ENCODE measurements around the gene LARGE1.
"Not testable (repeated sequence)": the region's sequence is repeated elsewhere in the genome, so short reads cannot be mapped to it uniquely, and the experiment has no call there.

The LARGE1 gene

DNA sequence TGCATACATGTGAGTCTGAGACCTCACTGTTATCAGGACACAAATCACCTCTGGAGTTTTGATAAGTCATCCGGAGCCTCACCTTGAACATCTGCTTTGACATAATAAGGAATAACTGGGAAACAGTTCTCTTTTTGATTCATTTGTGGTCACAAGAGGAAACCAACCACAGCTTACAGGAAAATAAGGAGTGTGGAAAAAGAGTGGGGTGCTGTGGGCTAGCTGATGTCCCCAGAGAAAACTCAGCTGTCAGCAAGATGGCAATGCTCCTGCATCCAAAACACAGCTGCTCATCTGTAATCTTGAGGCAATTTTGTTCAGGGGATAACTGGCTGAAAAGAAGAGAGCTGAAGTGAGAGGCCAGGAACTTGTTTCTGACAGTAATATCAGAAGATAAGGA, 445.7 kb downstream of the LARGE1 start:
- DNase-seq (ENCODE audit: low spot score): no peak

- DNase-seq (ENCODE audit: low spot score): no peak
Observed at GRCh38 chr22:33472462-33473344, 447.6 kb downstream of the LARGE1 start.

- no peak for DNase-seq (ENCODE audit: low spot score)
Observed at GRCh38 chr22:33470456-33470855, 449.8 kb downstream of the LARGE1 start.

GRCh38 chr22:33467620-33468095, 452.6 kb downstream of the LARGE1 start:
- DNase-seq (ENCODE audit: low spot score): no peak

- no peak for DNase-seq (ENCODE audit: low spot score)
Observed at GRCh38 chr22:33467080-33467479, 453.2 kb downstream of the LARGE1 start.

DNA sequence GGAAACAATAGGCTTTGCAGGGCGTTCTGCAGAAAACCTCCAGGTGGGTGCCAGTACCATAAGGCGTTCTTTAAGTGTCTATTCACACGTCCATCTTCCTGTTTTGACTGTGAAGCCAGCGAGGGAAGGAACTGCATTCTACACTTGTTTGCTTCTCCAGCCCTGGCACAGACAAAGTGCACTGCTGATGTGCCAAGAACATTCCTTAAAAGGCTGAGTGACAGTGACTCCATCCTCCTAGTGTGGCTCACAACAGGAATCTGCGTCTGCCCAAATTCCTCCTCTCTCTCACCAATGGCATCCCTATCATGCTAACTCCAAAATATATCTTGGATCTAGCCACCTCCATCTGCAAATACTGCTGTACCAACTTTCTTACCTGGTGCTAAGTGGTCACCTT, 454.7 kb downstream of the LARGE1 start:
- DNase-seq (ENCODE audit: low spot score): no peak

- no peak for DNase-seq (ENCODE audit: low spot score)
Observed at GRCh38 chr22:33464698-33465097, 455.6 kb downstream of the LARGE1 start.

- no peak for DNase-seq (ENCODE audit: low spot score)
Observed at GRCh38 chr22:33461698-33462434, 458.4 kb downstream of the LARGE1 start.

GRCh38 chr22:33461245-33461644, 459.0 kb downstream of the LARGE1 start:
- DNase-seq (ENCODE audit: low spot score): not testable (repeated sequence)

DNA sequence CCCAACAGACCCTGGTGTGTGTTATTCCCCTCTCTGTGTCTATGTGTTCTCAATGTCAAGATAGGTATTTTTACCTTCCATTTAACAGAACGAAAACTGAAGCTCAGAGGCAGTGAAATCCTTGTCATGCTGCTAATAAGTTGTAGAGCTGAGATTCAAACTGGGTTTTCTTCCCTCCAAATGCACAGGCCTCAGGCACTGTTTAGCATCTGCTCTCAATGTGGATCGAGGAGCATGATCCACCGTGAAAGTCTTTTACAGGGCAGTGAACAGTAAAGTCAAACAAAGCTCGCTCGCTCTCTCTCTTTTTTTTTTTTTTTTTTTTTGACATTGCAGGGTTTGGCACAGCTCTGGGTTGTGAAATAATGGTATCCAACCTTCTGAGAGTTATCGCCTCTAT, 461.1 kb downstream of the LARGE1 start:
- no peak for DNase-seq (ENCODE audit: low spot score)

- no peak for DNase-seq (ENCODE audit: low spot score)
Observed at GRCh38 chr22:33456511-33456910, 463.8 kb downstream of the LARGE1 start.

DNA sequence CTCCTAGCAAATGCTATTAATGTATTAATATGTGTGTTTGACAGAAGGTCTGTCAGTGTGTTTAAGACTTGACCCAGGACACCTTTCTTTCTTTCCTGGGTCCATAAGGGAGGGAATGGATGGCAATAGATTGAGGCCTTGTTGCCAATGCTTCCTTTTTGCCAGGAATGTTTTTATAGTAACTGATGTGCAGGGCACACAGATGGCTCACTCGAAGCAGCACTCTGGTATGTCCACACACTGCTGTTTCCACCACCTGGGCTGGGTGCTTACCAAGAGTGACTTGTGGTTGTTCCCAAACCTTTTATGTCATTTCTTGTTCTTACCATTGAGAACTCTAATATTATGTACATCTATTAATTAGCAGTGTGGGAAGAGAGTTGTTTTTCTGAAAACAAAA, 465.2 kb downstream of the LARGE1 start:
- DNase-seq (ENCODE audit: low spot score): no peak

- no peak for DNase-seq (ENCODE audit: low spot score)
Observed at GRCh38 chr22:33451866-33452469, 468.3 kb downstream of the LARGE1 start.

DNA sequence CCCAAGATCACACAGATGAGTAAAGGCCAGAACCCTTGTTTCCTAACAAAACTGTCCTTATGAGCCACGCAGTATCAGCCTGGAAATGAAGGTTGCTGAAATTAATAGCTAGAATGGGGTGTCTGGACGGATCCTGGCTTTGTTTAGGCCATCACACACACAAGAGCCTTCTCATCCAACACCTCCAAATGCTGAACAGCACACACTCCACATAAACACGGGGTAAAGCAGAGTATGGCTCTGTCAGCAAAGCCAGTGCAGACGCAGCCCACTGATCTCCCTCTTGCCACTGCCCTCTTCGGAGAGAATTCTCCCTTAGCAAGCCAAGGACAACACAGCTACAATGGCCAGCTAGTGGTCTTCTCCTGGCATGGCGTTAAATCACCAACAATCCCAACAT, 469.5 kb downstream of the LARGE1 start:
- no peak for DNase-seq (ENCODE audit: low spot score)

GRCh38 chr22:33447733-33448132, 472.5 kb downstream of the LARGE1 start:
- DNase-seq (ENCODE audit: low spot score): no peak

DNA sequence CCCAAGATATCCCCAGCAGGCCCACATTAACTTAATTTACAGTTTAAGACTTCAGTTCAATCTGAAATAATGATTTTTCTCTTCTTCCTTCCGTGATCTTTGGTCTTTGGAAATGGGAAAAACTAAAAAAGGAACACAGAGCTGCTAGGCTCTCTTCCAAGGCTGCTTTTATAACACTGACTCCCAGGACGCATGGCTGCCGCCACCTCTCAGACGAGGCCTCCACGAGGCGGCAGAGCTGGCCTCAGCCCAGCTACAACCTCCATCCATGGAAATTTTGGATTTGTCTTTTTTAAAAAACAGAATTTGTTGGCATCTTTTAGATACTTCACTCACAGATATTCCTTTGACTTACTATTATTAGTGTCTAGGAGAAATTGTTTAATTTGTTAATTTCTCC, 476.6 kb downstream of the LARGE1 start:
- no peak for DNase-seq (ENCODE audit: low spot score)

- no peak for DNase-seq (ENCODE audit: low spot score)
Observed at GRCh38 chr22:33440756-33441155, 479.5 kb downstream of the LARGE1 start.

DNA sequence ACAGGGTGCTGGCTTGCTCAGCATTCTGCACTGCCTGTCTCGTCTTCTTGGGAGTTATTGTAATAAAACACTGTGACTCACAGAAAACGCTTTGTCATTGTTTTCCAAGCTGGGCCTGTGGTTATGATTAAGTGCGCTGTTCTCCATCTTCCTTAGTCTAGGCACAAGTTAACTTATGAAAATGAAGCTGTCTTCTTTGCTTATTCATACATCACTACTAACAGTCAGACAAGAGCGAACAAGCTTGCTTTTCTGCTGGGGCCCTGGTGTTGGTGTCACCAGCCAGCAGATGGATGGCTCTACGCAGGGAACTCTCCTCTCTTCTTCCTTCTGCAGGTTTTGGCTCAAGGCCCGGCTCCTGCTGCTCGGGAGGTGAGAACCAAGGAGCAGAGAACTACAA, 482.0 kb downstream of the LARGE1 start:
- DNase-seq (ENCODE audit: low spot score): no peak

- DNase-seq (ENCODE audit: low spot score): no peak
Observed at GRCh38 chr22:33431300-33431699, 489.0 kb downstream of the LARGE1 start.

DNA sequence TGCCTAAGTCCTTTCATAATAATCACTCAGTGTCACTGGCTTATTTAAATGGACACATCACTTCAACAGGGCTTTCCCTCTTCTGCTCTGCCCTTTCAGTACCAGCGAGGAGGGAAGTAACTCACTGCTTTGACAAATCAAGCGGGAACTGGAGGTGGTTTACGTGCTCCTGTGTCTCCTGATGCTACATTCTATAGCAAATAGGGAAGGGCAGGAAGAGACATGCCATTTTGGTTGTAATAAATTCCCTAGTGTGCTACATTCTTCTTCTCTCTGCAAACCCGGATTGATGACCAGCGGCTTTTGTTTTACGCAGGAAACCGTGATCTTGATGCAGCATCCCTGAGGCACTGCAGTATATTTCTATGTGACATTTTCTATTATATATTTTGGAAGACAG, 491.0 kb downstream of the LARGE1 start:
- no peak for DNase-seq (ENCODE audit: low spot score)

- DNase-seq (ENCODE audit: low spot score): no peak
Observed at GRCh38 chr22:33427461-33427860, 492.8 kb downstream of the LARGE1 start.

GRCh38 chr22:33426451-33426850, 493.8 kb downstream of the LARGE1 start:
- no peak for DNase-seq (ENCODE audit: low spot score)

DNA sequence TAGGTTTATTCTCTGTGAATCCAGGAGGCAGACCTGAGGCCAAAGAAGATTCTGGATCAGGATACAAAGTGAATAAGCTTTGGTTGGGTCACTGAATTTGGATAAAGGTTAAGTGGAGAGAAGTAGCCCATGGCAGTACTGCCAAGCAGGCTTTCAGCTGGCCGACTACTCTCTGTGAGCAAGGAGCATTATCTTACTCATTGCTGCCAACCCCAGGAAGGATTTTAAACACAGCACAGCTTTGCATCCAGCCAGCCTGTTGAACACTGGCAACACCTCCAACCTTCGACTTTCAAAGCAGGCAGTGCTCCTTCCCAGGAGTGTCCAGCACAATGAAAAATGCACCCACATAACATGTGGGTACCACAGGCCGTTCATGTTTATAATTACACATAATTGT, 498.4 kb downstream of the LARGE1 start:
- no peak for DNase-seq (ENCODE audit: low spot score)
